HG03135 (cell line): ENCODE measurements around the gene CPM.

Source experiments
- ATAC-seq: cut with Tn5 transposase; IDR thresholded peaks from one replicate; pipeline ENCODE4 v1.9.1; 2021; ENCODE audit warnings: mild to moderate bottlenecking, moderate library complexity; ENCODE audit not compliant: unreplicated experiment

CPM gene

GRCh38 chr12:68910128-68910527, 22.8 kb downstream of the CPM start:
- ATAC-seq = no peak

- no peak for ATAC-seq
Measured at GRCh38 chr12:68908076-68908475, 24.9 kb downstream of the CPM start.

- ATAC-seq = no peak
Measured at GRCh38 chr12:68905733-68906132, 27.2 kb downstream of the CPM start.

- no peak for ATAC-seq
Measured at GRCh38 chr12:68904351-68904962, 28.5 kb downstream of the CPM start.

GRCh38 chr12:68903511-68903910, 29.5 kb downstream of the CPM start:
- no peak for ATAC-seq

GRCh38 chr12:68901551-68901950, 31.4 kb downstream of the CPM start:
- ATAC-seq = no peak

- no peak for ATAC-seq
Measured at GRCh38 chr12:68901145-68901544, 31.8 kb downstream of the CPM start.

GRCh38 chr12:68900241-68900640, 32.7 kb downstream of the CPM start:
- ATAC-seq = no peak

GRCh38 chr12:68899251-68899771, 33.7 kb downstream of the CPM start:
- no peak for ATAC-seq

- no peak for ATAC-seq
Measured at GRCh38 chr12:68896881-68897540, 36.0 kb downstream of the CPM start.

- no peak for ATAC-seq
Measured at GRCh38 chr12:68894276-68894855, 38.6 kb downstream of the CPM start.

GRCh38 chr12:68893741-68894140, 39.2 kb downstream of the CPM start:
- no peak for ATAC-seq

- no peak for ATAC-seq
Measured at GRCh38 chr12:68893201-68893600, 39.8 kb downstream of the CPM start.

GRCh38 chr12:68891141-68891540, 41.8 kb downstream of the CPM start:
- ATAC-seq = no peak

GRCh38 chr12:68890701-68891113, 42.3 kb downstream of the CPM start:
- no peak for ATAC-seq

- no peak for ATAC-seq
Measured at GRCh38 chr12:68888243-68888642, 44.7 kb downstream of the CPM start.

- no peak for ATAC-seq
Measured at GRCh38 chr12:68887641-68888040, 45.3 kb downstream of the CPM start.

GRCh38 chr12:68886636-68887572, 46.1 kb downstream of the CPM start:
- ATAC-seq = no peak

- no peak for ATAC-seq
Measured at GRCh38 chr12:68885381-68885780, 47.6 kb downstream of the CPM start.

GRCh38 chr12:68884251-68884650, 48.7 kb downstream of the CPM start:
- no peak for ATAC-seq

GRCh38 chr12:68883151-68883550, 49.8 kb downstream of the CPM start:
- ATAC-seq = no peak
